NCI-H345 (cell line): Measurements from ENCODE around the gene GPR137.

ENCODE experiments used
- DNase-seq: peaks from one replicate; lab custom pipeline; 2025; lab: John Stamatoyannopoulos, UW

GPR137 gene

GRCh38 chr11:64249038-64249437 lies 36.6 kb upstream of the GPR137 start:
- no peak for DNase-seq

- DNase-seq = no peak
Measured at GRCh38 chr11:64249563-64250414, 35.9 kb upstream of the GPR137 start.

GRCh38 chr11:64250415-64251015 lies 35.1 kb upstream of the GPR137 start:
- peak; percentile 53 for DNase-seq

- peak; percentile 47 for DNase-seq
Measured at GRCh38 chr11:64251016-64251752, 34.5 kb upstream of the GPR137 start, which contains the start of gene PLCB3. TSS of gene PLCB3 (plus strand) at chr11:64251530. CDS start at chr11:64251650, 120 bp downstream.

GRCh38 chr11:64251753-64252002 lies 34.0 kb upstream of the GPR137 start:
- no peak for DNase-seq

GRCh38 chr11:64252003-64252872 lies 33.4 kb upstream of the GPR137 start:
- peak; percentile 28 for DNase-seq

- DNase-seq = no peak
Measured at GRCh38 chr11:64253043-64253442, 32.6 kb upstream of the GPR137 start.

- no peak for DNase-seq
Measured at GRCh38 chr11:64253481-64253880, 32.2 kb upstream of the GPR137 start.

GRCh38 chr11:64254326-64254725 lies 31.3 kb upstream of the GPR137 start:
- no peak for DNase-seq

GRCh38 chr11:64255135-64256128 lies 30.2 kb upstream of the GPR137 start:
- no peak for DNase-seq

- no peak for DNase-seq
Measured at GRCh38 chr11:64256300-64256699, 29.3 kb upstream of the GPR137 start.

GRCh38 chr11:64258356-64258755 lies 27.3 kb upstream of the GPR137 start:
- DNase-seq = no peak

GRCh38 chr11:64258946-64259532 lies 26.6 kb upstream of the GPR137 start:
- DNase-seq = no peak

GRCh38 chr11:64259533-64260067 lies 26.0 kb upstream of the GPR137 start:
- no peak for DNase-seq

- DNase-seq = no peak
Measured at GRCh38 chr11:64260147-64260708, 25.4 kb upstream of the GPR137 start.

- DNase-seq = no peak
Measured at GRCh38 chr11:64261556-64262080, 24.0 kb upstream of the GPR137 start.

GRCh38 chr11:64262271-64263002 lies 23.2 kb upstream of the GPR137 start:
- DNase-seq = no peak

- no peak for DNase-seq
Measured at GRCh38 chr11:64263021-64263946, 22.4 kb upstream of the GPR137 start.
